ENCODE measurements around the gene TBC1D3H. TPM values are rescaled to one million over a fixed set of nuclear protein-coding genes. Genes with fewer than 3 reads are reported as not detected.
"Not testable (repeated sequence)": the region's sequence is repeated elsewhere in the genome, so short reads cannot be mapped to it uniquely, and the experiment has no call there.

The TBC1D3H gene
- not detected in 2 replicates for total RNA-seq

GRCh38 chr17:36388385-36389245 lies at the start of gene TBC1D3H:
Gene TBC1D3H, minus strand, starts transcription at chr17:36388435. Its CDS starts 1,540 bp downstream, at chr17:36386895.
- not testable (repeated sequence) for H3K27me3 ChIP-seq (ENCODE audit: control insufficient read depth, insufficient read depth, low read length); H3K36me3 ChIP-seq (ENCODE audit: control insufficient read depth, insufficient read depth, low read length); H3K4me3 ChIP-seq (ENCODE audit: low read depth, low read length); DNase-seq (ENCODE audit: low read depth)

- H3K36me3 ChIP-seq (ENCODE audit: control insufficient read depth, insufficient read depth, low read length); DNase-seq (ENCODE audit: low read depth); H3K4me3 ChIP-seq (ENCODE audit: low read depth, low read length); H3K27me3 ChIP-seq (ENCODE audit: control insufficient read depth, insufficient read depth, low read length): not testable (repeated sequence)
Observed at GRCh38 chr17:36428891-36429290, 40.7 kb upstream of the TBC1D3H start.

GRCh38 chr17:36415180-36415941 lies 27.1 kb upstream of the TBC1D3H start:
- not testable (repeated sequence) for DNase-seq (ENCODE audit: low read depth); H3K36me3 ChIP-seq (ENCODE audit: control insufficient read depth, insufficient read depth, low read length); H3K4me3 ChIP-seq (ENCODE audit: low read depth, low read length)

GRCh38 chr17:36390943-36391645 lies 2.9 kb upstream of the TBC1D3H start:
- H3K4me3 ChIP-seq (ENCODE audit: low read depth, low read length); DNase-seq (ENCODE audit: low read depth); H3K27me3 ChIP-seq (ENCODE audit: control insufficient read depth, insufficient read depth, low read length); H3K36me3 ChIP-seq (ENCODE audit: control insufficient read depth, insufficient read depth, low read length): not testable (repeated sequence)

More at GRCh38 chr17:36415180-36415941, 27.1 kb upstream of the TBC1D3H start:
- H3K27me3 ChIP-seq (ENCODE audit: control insufficient read depth, insufficient read depth, low read length): not testable (repeated sequence)

- not testable (repeated sequence) for H3K27me3 ChIP-seq (ENCODE audit: control insufficient read depth, insufficient read depth, low read length); H3K36me3 ChIP-seq (ENCODE audit: control insufficient read depth, insufficient read depth, low read length); DNase-seq (ENCODE audit: low read depth); H3K4me3 ChIP-seq (ENCODE audit: low read depth, low read length)
Observed at GRCh38 chr17:36375938-36376337, 12.3 kb downstream of the TBC1D3H start.

- DNase-seq (ENCODE audit: low read depth); H3K4me3 ChIP-seq (ENCODE audit: low read depth, low read length); H3K27me3 ChIP-seq (ENCODE audit: control insufficient read depth, insufficient read depth, low read length); H3K36me3 ChIP-seq (ENCODE audit: control insufficient read depth, insufficient read depth, low read length): not testable (repeated sequence)
Observed at GRCh38 chr17:36362496-36362895, 25.7 kb downstream of the TBC1D3H start.

Other genes starting within 250 kb of the TBC1D3H start
- 6.3 TPM in 1 of 2 replicates, not detected in the other for gene TBC1D3B, start 211.8 kb downstream of the TBC1D3H start, total RNA-seq
- not detected in 2 replicates for gene CCL3L1, start 191.7 kb downstream of the TBC1D3H start, total RNA-seq
- not detected in 2 replicates for gene CCL4L2, start 177.4 kb downstream of the TBC1D3H start, total RNA-seq
- gene TBC1D3I, start 123.9 kb downstream of the TBC1D3H start, total RNA-seq: 0.13 TPM in 1 of 2 replicates, not detected in the other
- not detected in 2 replicates for gene TBC1D3G, start 64.6 kb downstream of the TBC1D3H start, total RNA-seq
- 32.9 and 36.7 TPM in 2 replicates for gene ZNHIT3, start 98.2 kb upstream of the TBC1D3H start, total RNA-seq
- 42.5 and 63.3 TPM in 2 replicates for gene MYO19, start 146.4 kb upstream of the TBC1D3H start, total RNA-seq
- 9.0 and 12.6 TPM in 2 replicates for gene PIGW, start 146.6 kb upstream of the TBC1D3H start, total RNA-seq
- 38.2 and 43.7 TPM in 2 replicates for gene GGNBP2, start 156.5 kb upstream of the TBC1D3H start, total RNA-seq
- 5.4 and 8.3 TPM in 2 replicates for gene DHRS11, start 203.4 kb upstream of the TBC1D3H start, total RNA-seq
- gene MRM1, start 213.1 kb upstream of the TBC1D3H start, total RNA-seq: 6.6 and 8.3 TPM in 2 replicates

All from kidney epithelial cell (primary cell).